ENCODE data around the gene IL21R.

The IL21R gene

DNA sequence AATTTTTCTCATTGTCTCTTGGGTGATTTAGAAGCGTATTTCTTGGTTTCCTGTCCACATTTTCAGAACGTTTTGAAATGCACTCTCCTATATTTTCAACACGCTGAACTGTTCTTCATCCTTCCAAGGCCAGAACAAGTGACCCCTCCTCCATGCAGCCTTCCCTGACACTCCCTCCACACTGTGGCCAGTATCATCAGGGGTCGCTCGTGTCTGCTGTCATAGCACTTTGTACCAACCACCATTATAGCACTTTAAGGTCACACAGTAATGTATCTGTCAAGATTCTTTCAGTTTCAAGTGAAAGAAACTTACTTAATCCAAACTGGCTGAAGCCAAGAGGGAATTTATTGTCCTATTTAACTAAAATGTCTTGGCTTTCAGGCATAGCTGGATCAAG, 17.5 kb upstream of the IL21R start:
- H3K27me3 ChIP-seq (replicated peaks): no peaks in the 10 kb centered on the region
- in situ Hi-C loops (cut with HindIII; ENCODE audit: low pct_ligation_motif_present, low sequenced_read_pairs): no loop called here
- H3K27ac ChIP-seq: no peak overlapping the region

DNA sequence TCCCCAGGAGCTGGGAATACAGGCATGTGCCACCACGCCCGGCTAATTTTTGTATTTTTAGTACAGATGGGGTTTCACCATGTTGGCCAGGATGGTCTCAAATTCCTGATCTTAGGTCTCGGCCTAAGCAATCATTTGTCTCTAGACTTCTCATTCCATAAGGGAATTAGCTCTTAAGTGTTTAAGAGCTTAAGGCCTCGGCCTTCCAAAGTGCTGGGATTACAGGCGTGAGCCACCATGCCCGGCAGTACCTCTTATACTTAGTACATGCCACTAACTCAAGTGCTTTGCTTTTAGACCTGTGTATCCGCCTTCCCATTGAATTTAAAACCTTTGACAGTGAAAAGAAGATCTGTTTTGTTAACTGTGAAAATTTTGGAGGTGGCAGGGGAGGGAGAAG, 16.6 kb upstream of the IL21R start:
- H3K27me3 ChIP-seq (replicated peaks): no peaks in the 10 kb centered on the region
- in situ Hi-C loops (cut with HindIII; ENCODE audit: low pct_ligation_motif_present, low sequenced_read_pairs): no loop called here
- H3K4me3 ChIP-seq (ENCODE audit: low read depth, low read length): no peak overlapping the region
- no peak overlapping the region for H3K27ac ChIP-seq
- no peaks in the 10 kb centered on the region for H3K36me3 ChIP-seq (replicated peaks)
- no peak for DNase-seq
- TF ChIP-seq, protein P1, sequence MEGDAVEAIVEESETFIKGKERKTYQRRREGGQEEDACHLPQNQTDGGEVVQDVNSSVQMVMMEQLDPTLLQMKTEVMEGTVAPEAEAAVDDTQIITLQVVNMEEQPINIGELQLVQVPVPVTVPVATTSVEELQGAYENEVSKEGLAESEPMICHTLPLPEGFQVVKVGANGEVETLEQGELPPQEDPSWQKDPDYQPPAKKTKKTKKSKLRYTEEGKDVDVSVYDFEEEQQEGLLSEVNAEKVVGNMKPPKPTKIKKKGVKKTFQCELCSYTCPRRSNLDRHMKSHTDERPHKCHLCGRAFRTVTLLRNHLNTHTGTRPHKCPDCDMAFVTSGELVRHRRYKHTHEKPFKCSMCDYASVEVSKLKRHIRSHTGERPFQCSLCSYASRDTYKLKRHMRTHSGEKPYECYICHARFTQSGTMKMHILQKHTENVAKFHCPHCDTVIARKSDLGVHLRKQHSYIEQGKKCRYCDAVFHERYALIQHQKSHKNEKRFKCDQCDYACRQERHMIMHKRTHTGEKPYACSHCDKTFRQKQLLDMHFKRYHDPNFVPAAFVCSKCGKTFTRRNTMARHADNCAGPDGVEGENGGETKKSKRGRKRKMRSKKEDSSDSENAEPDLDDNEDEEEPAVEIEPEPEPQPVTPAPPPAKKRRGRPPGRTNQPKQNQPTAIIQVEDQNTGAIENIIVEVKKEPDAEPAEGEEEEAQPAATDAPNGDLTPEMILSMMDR (IDR thresholded peaks at IDR 0.05; ENCODE audit: low read depth, low read length, missing control alignments): no peak

More for the DNA sequence above, 17.5 kb upstream of the IL21R start:
- H3K36me3 ChIP-seq (replicated peaks): no peaks in the 10 kb centered on the region
- TF ChIP-seq, protein P1 (IDR thresholded peaks at IDR 0.05; ENCODE audit: low read depth, low read length, missing control alignments): no peak
- DNase-seq: no peak
- H3K4me3 ChIP-seq (ENCODE audit: low read depth, low read length): no peak overlapping the region

DNA sequence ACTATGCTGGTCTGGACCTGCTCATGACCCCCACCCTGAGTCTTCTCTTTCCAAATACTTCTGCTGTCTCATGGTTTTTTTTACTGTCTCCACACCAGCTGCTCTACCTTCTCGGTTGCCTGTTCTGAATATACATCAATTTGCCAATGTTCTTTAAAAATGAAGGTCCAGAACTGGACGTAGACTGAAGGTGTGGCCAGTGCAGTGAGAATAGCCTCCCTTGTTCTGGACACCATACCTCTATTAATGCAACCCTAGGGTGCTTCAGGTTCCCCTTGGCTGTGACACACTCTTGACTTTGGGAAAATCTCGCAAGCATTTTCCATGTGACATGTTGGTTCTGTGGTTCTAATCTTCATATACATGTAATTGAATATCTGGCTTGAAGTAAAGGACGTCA, 15.3 kb upstream of the IL21R start:
- Histone ChIP-seq H3K4me3 (ENCODE audit: low read depth, low read length) (no peak overlapping the region), H3K36me3 (replicated peaks) (no peaks in the 10 kb centered on the region), H3K27ac (no peak overlapping the region), H3K27me3 (replicated peaks) (no peaks in the 10 kb centered on the region)
- in situ Hi-C loops (cut with HindIII; ENCODE audit: low pct_ligation_motif_present, low sequenced_read_pairs): no loop called here
- DNase-seq: no peak
- TF ChIP-seq, protein P1 (IDR thresholded peaks at IDR 0.05; ENCODE audit: low read depth, low read length, missing control alignments): no peak

DNA sequence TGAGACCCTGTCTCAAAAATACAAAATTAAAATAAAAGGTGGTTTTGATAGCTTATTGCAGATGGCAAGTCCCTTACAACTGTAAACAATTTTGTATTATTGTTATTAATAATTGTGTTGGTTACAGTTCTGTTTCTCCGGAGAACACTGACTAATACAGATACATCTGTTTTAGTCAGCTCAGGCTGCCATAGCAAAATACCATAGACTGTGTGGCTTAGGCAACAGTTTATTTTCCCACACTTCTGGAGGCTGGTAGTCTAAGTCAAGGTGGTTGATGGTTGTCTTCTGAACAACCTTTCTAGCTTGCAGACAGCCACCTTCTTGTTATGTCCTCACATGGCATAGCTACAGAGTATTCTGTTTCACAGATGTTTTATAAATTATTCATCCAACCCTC, 14.2 kb upstream of the IL21R start:
- H3K27ac ChIP-seq: no peak overlapping the region
- no peak for DNase-seq
- H3K4me3 ChIP-seq (ENCODE audit: low read depth, low read length): no peak overlapping the region
- in situ Hi-C loops (cut with HindIII; ENCODE audit: low pct_ligation_motif_present, low sequenced_read_pairs): no loop called here
- no peaks in the 10 kb centered on the region for H3K36me3 ChIP-seq (replicated peaks)
- no peaks in the 10 kb centered on the region for H3K27me3 ChIP-seq (replicated peaks)
- TF ChIP-seq, protein P1 (IDR thresholded peaks at IDR 0.05; ENCODE audit: low read depth, low read length, missing control alignments): no peak

DNA sequence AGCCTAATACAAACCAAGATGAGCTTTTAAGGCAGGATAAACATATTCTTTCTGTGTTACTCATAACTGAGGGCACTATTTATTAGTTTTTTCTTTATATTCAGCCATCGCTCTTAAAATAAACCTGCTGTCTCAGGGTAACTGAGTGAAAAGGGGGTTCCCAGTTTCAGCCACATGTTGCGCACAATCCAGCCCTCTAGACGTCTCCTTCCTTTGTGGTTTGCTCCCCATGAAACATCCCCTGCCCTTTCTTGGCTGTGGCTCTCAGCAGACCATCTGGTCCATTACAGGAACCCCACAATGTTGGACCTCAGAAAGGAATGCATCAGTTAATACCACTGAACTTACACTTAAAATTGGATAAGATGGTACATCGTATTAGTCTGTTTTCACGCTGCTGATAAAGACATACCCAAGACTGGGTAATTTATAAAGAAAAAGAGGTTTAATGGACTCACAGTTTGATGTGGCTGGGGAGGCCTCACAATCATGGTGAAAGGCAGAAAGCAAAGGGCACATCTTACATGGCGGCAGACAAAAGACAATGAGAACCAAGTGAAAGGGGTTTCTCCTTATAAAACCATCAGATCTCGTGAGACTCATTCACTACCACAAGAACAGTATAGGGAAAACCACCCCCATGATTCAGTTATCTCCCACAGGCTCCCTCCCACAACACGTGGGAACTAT, 12.6 kb upstream of the IL21R start:
- TF ChIP-seq, protein P1 (IDR thresholded peaks at IDR 0.05; ENCODE audit: low read depth, low read length, missing control alignments): no peak
- in situ Hi-C loops (cut with HindIII; ENCODE audit: low pct_ligation_motif_present, low sequenced_read_pairs): no loop called here
- Histone ChIP-seq H3K4me3 (ENCODE audit: low read depth, low read length) (no peak overlapping the region), H3K36me3 (replicated peaks) (no peaks in the 10 kb centered on the region), H3K27me3 (replicated peaks) (no peaks in the 10 kb centered on the region), H3K27ac (no peak overlapping the region)
- no peak for DNase-seq

DNA sequence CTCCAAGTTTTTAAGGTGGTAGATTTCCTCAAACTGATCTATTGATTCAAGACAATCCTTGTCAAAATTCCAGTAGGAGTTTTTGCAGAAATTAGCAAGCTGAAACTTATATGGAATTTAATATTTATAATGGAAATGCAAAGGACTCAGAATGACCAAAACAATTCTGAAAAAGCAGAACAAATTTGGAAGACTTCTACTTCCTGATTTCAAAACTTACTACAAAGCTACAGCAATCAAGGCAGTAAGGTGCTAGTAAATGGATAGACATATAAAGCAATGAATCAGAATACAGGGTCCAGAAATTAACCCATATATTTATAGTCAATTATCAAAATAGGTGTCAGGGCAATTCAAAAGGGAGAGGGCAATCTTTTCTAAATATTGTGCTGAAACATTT, 11.8 kb upstream of the IL21R start:
- in situ Hi-C loops (cut with HindIII; ENCODE audit: low pct_ligation_motif_present, low sequenced_read_pairs): no loop called here
- Histone ChIP-seq H3K4me3 (ENCODE audit: low read depth, low read length) (no peak overlapping the region), H3K27me3 (replicated peaks) (no peaks in the 10 kb centered on the region), H3K27ac (no peak overlapping the region), H3K36me3 (replicated peaks) (no peaks in the 10 kb centered on the region)
- no peak for DNase-seq
- TF ChIP-seq, protein P1 (IDR thresholded peaks at IDR 0.05; ENCODE audit: low read depth, low read length, missing control alignments): no peak
